Upper lobe of right lung (tissue), 1 donor: ENCODE measurements around the gene VGF. TPM values are rescaled to one million over a fixed set of nuclear protein-coding genes. Genes with fewer than 3 reads are reported as not detected.
"Not testable (repeated sequence)": the region's sequence is repeated elsewhere in the genome, so short reads cannot be mapped to it uniquely, and the experiment has no call there.

Experiments
- ATAC-seq: fragments of 200-7000 bp; cut with Tn5 transposase; one replicate; pipeline ENCODE4 v1.9.1; 2020; ENCODE audit warnings: mild to moderate bottlenecking, moderate library complexity
- DNase-seq: peaks from one replicate; pipeline ENCODE4 v3.0.0-alpha.2; 2020
- H3K27ac ChIP-seq: fragments of 200-600 bp; one replicate; pipeline ENCODE4 v1.8.0; 2022
- H3K27me3 ChIP-seq: fragments of 200-600 bp; one replicate; pipeline ENCODE4 v1.8.0; 2022; ENCODE audit warnings: mild to moderate bottlenecking
- H3K36me3 ChIP-seq: fragments of 200-600 bp; one replicate; pipeline ENCODE4 v1.8.0; 2022
- H3K4me1 ChIP-seq: fragments of 200-600 bp; one replicate; pipeline ENCODE4 v1.8.0; 2022
- H3K4me3 ChIP-seq: fragments of 200-600 bp; one replicate; pipeline ENCODE4 v1.8.0; 2022; ENCODE audit warnings: mild to moderate bottlenecking
- H3K9me3 ChIP-seq: fragments of 200-600 bp; one replicate; pipeline ENCODE4 v1.8.0; 2022
- intact Hi-C: fragments of 100-400 bp; cut with DNase I; formaldehyde crosslinking; loops from one replicate; pipeline ENCODE4 v1.11.0; 2022
- total RNA-seq: library from RNA; stranded (reverse); fragmentation: NEBNext Ultra II Directional; extraction: Animal tissue kit (Norgen Biotek cat#: 25700); gene quantifications from one replicate; pipeline ENCODE4 v1.2.1, GENCODE V29; 2021
- TF ChIP-seq, protein P1 (sequence below): fragments of 200-600 bp; IDR thresholded peaks from one replicate; pipeline ENCODE4 v1.8.0; 2022; ENCODE audit warnings: antibody characterized with exemption
- donor health status: DM: no; HTN: yes; CAD: no; lungs with severe emphysema.

VGF gene
- total RNA-seq, 1 donor from 2014 or later = not detected

DNA sequence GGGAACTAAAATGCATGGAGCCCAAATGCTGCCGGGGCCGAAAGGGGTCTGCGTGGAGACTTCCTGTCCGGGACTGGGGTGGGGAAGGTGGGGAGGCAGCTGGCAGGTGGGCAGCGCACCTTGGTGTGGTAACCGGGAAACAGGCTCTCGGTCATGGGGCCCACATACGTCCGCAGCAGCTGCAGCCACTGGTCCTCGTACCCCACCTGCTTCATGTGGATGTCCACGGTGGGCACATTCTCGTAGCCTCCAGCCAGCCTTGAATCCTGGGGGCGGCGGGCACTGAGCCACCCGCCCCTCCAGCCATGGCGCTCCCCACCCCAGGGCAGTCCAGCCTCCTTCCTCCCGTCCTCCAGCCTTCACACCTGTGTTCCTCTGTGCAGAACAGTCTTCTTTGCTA lies 42.1 kb upstream of the VGF start:
- ATAC-seq = no peak

DNA sequence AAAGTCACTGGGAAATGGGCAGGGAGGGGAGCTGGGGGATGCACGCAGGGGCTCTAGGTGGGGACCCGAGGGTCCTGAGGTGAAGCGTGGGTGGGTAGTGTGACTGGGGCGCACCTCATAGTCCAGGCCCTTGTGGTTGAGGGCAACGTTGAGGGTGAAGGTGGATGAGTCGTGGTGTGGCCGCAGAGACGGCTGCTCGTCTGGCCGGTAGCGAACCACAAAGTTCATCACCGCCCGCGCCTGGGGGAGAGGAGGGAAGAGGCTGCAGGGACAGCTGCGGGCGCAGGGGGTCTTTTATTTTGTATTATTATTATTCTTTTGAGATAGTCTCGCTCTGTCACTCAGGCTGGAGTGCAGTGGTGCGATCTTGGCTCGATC lies 41.3 kb upstream of the VGF start:
- no peak overlapping the region for H3K27ac ChIP-seq
- TF ChIP-seq, protein P1, sequence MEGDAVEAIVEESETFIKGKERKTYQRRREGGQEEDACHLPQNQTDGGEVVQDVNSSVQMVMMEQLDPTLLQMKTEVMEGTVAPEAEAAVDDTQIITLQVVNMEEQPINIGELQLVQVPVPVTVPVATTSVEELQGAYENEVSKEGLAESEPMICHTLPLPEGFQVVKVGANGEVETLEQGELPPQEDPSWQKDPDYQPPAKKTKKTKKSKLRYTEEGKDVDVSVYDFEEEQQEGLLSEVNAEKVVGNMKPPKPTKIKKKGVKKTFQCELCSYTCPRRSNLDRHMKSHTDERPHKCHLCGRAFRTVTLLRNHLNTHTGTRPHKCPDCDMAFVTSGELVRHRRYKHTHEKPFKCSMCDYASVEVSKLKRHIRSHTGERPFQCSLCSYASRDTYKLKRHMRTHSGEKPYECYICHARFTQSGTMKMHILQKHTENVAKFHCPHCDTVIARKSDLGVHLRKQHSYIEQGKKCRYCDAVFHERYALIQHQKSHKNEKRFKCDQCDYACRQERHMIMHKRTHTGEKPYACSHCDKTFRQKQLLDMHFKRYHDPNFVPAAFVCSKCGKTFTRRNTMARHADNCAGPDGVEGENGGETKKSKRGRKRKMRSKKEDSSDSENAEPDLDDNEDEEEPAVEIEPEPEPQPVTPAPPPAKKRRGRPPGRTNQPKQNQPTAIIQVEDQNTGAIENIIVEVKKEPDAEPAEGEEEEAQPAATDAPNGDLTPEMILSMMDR = no peak
- intact Hi-C loops = no loop called here

More for the DNA sequence above, 42.1 kb upstream of the VGF start:
- no peaks in the 10 kb centered on the region for H3K9me3 ChIP-seq
- TF ChIP-seq, protein P1 = no peak
- no peak for DNase-seq
- no peak overlapping the region for H3K4me3 ChIP-seq
- no peaks in the 10 kb centered on the region for H3K4me1 ChIP-seq
- no peak overlapping the region for H3K27ac ChIP-seq
- intact Hi-C loops = no loop called here
- peaks cover 47% of the 10 kb centered on the region for H3K36me3 ChIP-seq
- H3K27me3 ChIP-seq = peaks cover 10% of the 10 kb centered on the region

DNA sequence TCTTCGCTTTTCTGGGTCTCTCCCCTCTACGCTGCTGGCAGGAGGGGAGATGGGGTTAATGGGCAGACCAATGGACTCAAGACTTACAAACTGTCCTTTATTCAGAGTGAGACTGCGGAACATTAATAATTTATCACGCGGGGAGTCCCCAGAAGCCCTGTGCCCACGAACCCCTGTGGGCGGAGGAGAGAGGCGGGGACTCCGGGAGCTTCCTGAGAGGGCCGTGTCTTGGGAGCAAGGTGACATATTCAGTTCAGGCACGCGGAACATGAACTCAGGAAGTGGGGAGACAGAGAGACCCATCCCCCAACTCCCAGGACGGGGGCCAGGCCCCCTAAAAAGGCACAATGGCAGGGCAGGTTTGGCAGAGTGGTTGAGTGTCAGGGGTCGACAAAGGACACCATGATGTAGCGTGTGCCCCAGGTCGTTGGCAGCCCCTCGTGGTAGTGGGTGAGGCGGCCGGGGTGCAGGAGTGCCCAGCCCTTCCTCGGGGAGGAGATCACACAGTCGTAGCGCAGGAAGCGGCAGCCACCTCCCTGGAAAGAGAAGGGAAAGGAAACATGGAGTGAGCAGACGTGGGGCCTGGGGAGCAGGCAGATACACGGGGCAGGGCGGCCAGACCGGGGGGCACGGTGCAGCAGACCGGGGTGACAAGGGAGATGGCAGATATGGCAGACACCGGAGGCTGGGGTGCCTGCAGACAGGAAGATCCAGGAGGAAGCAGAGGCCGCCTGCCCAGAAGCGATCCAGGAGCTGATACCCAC lies 40.7 kb upstream of the VGF start:
- H3K27ac ChIP-seq = no peak overlapping the region
- H3K4me1 ChIP-seq = peaks cover 6% of the 10 kb centered on the region
- H3K27me3 ChIP-seq = peaks cover 23% of the 10 kb centered on the region
- H3K36me3 ChIP-seq = peaks cover 36% of the 10 kb centered on the region
- no peak overlapping the region for H3K4me3 ChIP-seq
- ATAC-seq (no peak), DNase-seq (no peak)
- TF ChIP-seq, protein P1 = no peak
- intact Hi-C loops = no loop called here
- no peaks in the 10 kb centered on the region for H3K9me3 ChIP-seq

More for the DNA sequence above, 41.3 kb upstream of the VGF start:
- Histone ChIP-seq H3K27me3 (peaks cover 18% of the 10 kb centered on the region), H3K4me3 (no peak overlapping the region), H3K36me3 (peaks cover 42% of the 10 kb centered on the region), H3K4me1 (peaks cover 6% of the 10 kb centered on the region), H3K9me3 (no peaks in the 10 kb centered on the region)
- ATAC-seq = no peak
- no peak for DNase-seq

DNA sequence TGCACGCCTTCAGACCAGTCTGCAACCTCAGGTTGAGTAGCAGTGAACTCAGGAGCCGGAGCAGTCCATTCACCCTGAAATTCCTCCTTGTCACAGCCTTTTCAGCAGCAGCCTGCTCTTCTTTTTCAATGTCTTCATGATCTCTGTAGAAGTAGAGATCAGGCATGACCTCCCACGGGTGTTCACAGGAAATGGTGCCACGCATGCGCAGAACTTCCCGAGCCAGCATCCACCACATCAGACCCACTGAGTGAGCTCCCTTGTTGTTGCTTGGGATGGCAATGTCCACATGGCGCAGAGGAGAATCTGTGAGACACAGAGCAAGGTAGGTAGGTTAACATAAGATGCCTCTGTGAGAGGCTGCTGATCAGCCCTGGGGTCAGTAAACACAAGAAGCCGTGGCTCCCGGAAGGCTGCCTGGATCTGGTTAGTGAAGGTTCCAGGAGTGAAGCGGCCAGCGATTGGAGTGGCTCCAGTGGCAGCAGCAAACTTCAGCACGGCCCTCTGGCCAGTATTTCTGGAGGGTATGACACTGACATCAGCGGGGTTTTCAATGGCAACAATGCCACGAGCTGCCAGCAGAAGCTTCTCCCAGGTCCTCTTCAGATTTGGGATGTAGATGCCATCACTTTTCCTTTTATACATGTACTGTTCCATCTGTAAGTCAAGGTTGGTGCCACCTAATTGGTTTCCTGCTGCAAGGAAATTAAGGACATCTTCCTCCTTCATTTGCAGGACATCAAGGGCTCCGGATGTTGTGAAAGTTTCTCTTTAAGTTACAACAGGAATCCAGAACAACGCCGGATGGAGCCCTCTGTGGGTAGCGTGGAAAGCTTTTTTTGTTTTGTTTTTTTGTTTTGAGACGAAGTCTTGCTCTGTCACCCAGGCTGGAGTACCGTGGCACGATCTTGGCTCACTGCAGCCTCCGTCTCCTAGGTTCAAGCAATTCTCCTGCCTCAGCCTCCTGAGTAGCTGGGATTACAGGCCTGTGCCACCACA lies 38.7 kb upstream of the VGF start:
- ATAC-seq, H3K9me3 ChIP-seq, H3K4me3 ChIP-seq, intact Hi-C loops, DNase-seq, H3K27ac ChIP-seq, H3K4me1 ChIP-seq: not testable (repeated sequence)
- Histone ChIP-seq H3K36me3 (peaks cover 16% of the 10 kb centered on the region), H3K27me3 (peaks cover 41% of the 10 kb centered on the region)

DNA sequence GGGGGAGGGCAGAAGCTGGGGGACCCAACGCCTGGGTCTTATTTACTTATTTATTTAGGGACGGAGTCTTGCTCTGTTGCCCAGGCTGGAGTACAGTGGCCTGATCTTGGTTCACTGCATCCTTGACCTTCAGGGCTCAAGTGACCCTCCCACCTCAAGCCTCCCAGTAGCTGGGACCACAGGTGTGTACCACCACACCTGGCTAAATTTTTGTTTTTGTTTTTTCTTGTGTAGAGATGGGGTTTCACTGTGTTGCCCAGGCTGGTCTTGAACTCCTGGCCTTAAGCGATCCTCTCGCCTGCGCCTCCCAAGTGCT lies 37.2 kb upstream of the VGF start:
- H3K4me3 ChIP-seq = no peak overlapping the region
- H3K4me1 ChIP-seq = peaks cover 6% of the 10 kb centered on the region
- no peaks in the 10 kb centered on the region for H3K9me3 ChIP-seq
- ATAC-seq (no peak), DNase-seq (no peak)
- peaks cover 4% of the 10 kb centered on the region for H3K36me3 ChIP-seq
- TF ChIP-seq, protein P1 = no peak
- H3K27ac ChIP-seq = no peak overlapping the region
- intact Hi-C loops = no loop called here
- H3K27me3 ChIP-seq = peaks cover 48% of the 10 kb centered on the region
